Measurements from ENCODE around the gene CHCHD5.

- no peak for TF ChIP-seq CTCF (conservative IDR thresholded peaks at IDR 0.05; ENCODE audit: low read depth, low read length)
- no peak for TF ChIP-seq EZH2phosphoT487 (IDR thresholded peaks at IDR 0.05; ENCODE audit: borderline replicate concordance, low read length)
Observed at GRCh38 chr2:112547333-112547732, 37.1 kb upstream of the CHCHD5 start.
